Measurements from ENCODE around the gene ARSB. TPM values are rescaled to one million over a fixed set of nuclear protein-coding genes. Genes with fewer than 3 reads are reported as not detected.

Gene ARSB
- total and polyA plus RNA-seq, 2 donors (not counting 1 experiment from before 2014, with no cell fraction given) = 4.6 to 9.8 TPM

DNA sequence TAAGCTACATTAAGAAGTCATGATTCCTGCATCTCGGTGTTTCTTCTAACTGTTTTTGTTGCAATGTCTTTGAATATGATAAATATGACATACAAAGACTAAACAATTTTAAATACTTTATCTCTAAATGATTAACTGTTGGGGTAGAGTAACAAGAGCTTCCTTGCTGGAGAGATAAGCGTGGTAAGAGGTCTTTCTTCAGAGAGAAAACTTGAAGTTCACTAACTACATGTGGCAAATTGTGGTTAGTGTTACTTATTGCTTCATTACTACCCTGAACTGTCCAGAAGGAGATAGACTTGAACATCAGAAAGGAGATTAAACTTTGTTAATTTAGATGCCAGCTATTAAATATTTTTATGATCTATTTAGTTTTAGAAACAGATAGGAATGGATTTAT lies 7.0 kb upstream of the ARSB start:
- no peaks in the 10 kb centered on the region for H3K36me3 ChIP-seq (replicated peaks in 1 of 2; ENCODE audit: control extremely low read depth in 1 of 2, control insufficient read depth in 1 of 2, extremely low read depth in 1 of 2, insufficient read depth in 2 of 2, low read length in 1 of 2)
- intact Hi-C loops (cut with micrococcal nuclease) = no loop called here
- H3K27ac Mint-ChIP-seq = no peak overlapping the region
- no CpG with 5 or more reads among the region's 2 CpGs for WGBS (ENCODE audit: insufficient coverage)
- H3K79me2 ChIP-seq (ENCODE audit: control insufficient read depth, insufficient read depth, low read length) = no peaks in the 10 kb centered on the region
- H4K20me1 ChIP-seq (ENCODE audit: control insufficient read depth, insufficient read depth, low read length, poor library complexity, severe bottlenecking) = no peaks in the 10 kb centered on the region
- ChIA-PET POLR2A (no interaction called here), CTCF (no interaction called here)
- no peak for TF ChIP-seq EZH2 (IDR thresholded peaks at IDR 0.05; ENCODE audit: borderline replicate concordance, insufficient read depth, low read depth, low read length, poor library complexity, severe bottlenecking)
- TF ChIP-seq, protein P1, sequence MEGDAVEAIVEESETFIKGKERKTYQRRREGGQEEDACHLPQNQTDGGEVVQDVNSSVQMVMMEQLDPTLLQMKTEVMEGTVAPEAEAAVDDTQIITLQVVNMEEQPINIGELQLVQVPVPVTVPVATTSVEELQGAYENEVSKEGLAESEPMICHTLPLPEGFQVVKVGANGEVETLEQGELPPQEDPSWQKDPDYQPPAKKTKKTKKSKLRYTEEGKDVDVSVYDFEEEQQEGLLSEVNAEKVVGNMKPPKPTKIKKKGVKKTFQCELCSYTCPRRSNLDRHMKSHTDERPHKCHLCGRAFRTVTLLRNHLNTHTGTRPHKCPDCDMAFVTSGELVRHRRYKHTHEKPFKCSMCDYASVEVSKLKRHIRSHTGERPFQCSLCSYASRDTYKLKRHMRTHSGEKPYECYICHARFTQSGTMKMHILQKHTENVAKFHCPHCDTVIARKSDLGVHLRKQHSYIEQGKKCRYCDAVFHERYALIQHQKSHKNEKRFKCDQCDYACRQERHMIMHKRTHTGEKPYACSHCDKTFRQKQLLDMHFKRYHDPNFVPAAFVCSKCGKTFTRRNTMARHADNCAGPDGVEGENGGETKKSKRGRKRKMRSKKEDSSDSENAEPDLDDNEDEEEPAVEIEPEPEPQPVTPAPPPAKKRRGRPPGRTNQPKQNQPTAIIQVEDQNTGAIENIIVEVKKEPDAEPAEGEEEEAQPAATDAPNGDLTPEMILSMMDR (IDR thresholded peaks at IDR 0.05) = no peak
- H3K9me3 Mint-ChIP-seq (ENCODE audit: insufficient read depth) = no peaks in the 10 kb centered on the region
- H3K4me2 ChIP-seq (replicated peaks; ENCODE audit: low read depth, low read length, poor library complexity, severe bottlenecking) = no peak overlapping the region
- H3K4me1 Mint-ChIP-seq = no peaks in the 10 kb centered on the region
- no peak overlapping the region for H3K27ac ChIP-seq (ENCODE audit: low read length in 2 of 2)
- H3K4me1 ChIP-seq (ENCODE audit: control insufficient read depth in 2 of 2, insufficient read depth in 2 of 2, low read length in 2 of 2) = no peaks in the 10 kb centered on the region
- ATAC-seq (ENCODE audit: low read depth) (no peak), DNase-seq (no peak)
- H3K4me3 ChIP-seq (ENCODE audit: control extremely low read depth in 1 of 5, extremely low read depth in 1 of 5, insufficient read depth in 1 of 5, low read depth in 2 of 5, low read length in 4 of 5) = no peak overlapping the region
- no peak overlapping the region for H3K4me3 Mint-ChIP-seq
- no peak overlapping the region for H2AFZ ChIP-seq (ENCODE audit: insufficient read depth, low read depth, low read length, poor library complexity, severe bottlenecking)
- no peaks in the 10 kb centered on the region for H3K9me3 ChIP-seq (ENCODE audit: control extremely low read depth in 1 of 3, control insufficient read depth in 2 of 3, insufficient read depth in 1 of 3, low read length in 2 of 3)
- no peaks in the 10 kb centered on the region for H3K27me3 ChIP-seq (replicated peaks in 1 of 4; ENCODE audit: control extremely low read depth in 1 of 4, control insufficient read depth in 3 of 4, insufficient read depth in 4 of 4, low read length in 3 of 4)
- no peak overlapping the region for H3K9ac ChIP-seq (ENCODE audit: low read length)
- no peaks in the 10 kb centered on the region for H3K27me3 Mint-ChIP-seq

DNA sequence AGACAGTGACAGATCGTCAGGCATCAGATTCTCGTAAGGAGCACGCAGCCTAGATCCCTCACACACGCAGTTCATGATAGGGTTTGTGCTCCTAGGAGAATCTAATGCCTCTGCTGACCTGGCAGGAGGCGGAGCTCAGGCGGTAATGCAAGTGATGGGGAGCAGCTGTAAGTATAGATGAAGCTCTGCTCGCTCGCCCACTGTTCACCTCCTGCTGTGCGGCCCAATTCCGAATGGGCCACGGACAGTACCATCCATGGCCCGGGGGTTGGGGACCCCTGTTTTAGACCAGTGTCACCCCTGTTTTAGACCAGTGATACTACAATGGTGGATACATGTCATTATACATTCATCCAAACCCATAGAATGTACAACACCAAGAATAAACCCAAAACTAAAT lies 4.0 kb upstream of the ARSB start:
- WGBS (ENCODE audit: insufficient coverage) = 98% methylated on average over 12 of the region's 12 CpGs
- TF ChIP-seq, protein P1 (IDR thresholded peaks at IDR 0.05) = no peak
- no peak for TF ChIP-seq EZH2 (IDR thresholded peaks at IDR 0.05; ENCODE audit: borderline replicate concordance, insufficient read depth, low read depth, low read length, poor library complexity, severe bottlenecking)
- Histone ChIP-seq H4K20me1 (ENCODE audit: control insufficient read depth, insufficient read depth, low read length, poor library complexity, severe bottlenecking) (no peaks in the 10 kb centered on the region), H3K9ac (ENCODE audit: low read length) (no peak overlapping the region), H2AFZ (ENCODE audit: insufficient read depth, low read depth, low read length, poor library complexity, severe bottlenecking) (no peak overlapping the region), H3K27me3 (replicated peaks in 1 of 4; ENCODE audit: control extremely low read depth in 1 of 4, control insufficient read depth in 3 of 4, insufficient read depth in 4 of 4, low read length in 3 of 4) (no peaks in the 10 kb centered on the region), H3K9me3 (ENCODE audit: control extremely low read depth in 1 of 3, control insufficient read depth in 2 of 3, insufficient read depth in 1 of 3, low read length in 2 of 3) (no peaks in the 10 kb centered on the region), H3K4me1 (ENCODE audit: control insufficient read depth in 2 of 2, insufficient read depth in 2 of 2, low read length in 2 of 2) (peaks cover 9 to 10% of the 10 kb centered on the region in 2 donors), H3K27ac (ENCODE audit: low read length in 2 of 2) (no peak overlapping the region), H3K79me2 (ENCODE audit: control insufficient read depth, insufficient read depth, low read length) (no peaks in the 10 kb centered on the region), H3K4me2 (replicated peaks; ENCODE audit: low read depth, low read length, poor library complexity, severe bottlenecking) (no peak overlapping the region), H3K36me3 (replicated peaks in 1 of 2; ENCODE audit: control extremely low read depth in 1 of 2, control insufficient read depth in 1 of 2, extremely low read depth in 1 of 2, insufficient read depth in 2 of 2, low read length in 1 of 2) (no peaks in the 10 kb centered on the region), H3K4me3 (ENCODE audit: control extremely low read depth in 1 of 5, extremely low read depth in 1 of 5, insufficient read depth in 1 of 5, low read depth in 2 of 5, low read length in 4 of 5) (no peak overlapping the region)
- Mint-ChIP-seq H3K9me3 (ENCODE audit: insufficient read depth) (no peaks in the 10 kb centered on the region), H3K4me1 (peaks cover 14% of the 10 kb centered on the region), H3K27ac (no peak overlapping the region), H3K4me3 (no peak overlapping the region), H3K27me3 (no peaks in the 10 kb centered on the region)
- ChIA-PET CTCF (no interaction called here), POLR2A (no interaction called here)
- no peak for DNase-seq
- ATAC-seq (ENCODE audit: low read depth) = no peak
- intact Hi-C loops (cut with micrococcal nuclease) = loop anchor here (5.0 to 10.0 kb wide), 7 partner anchors 224 to 1954 kb away; partner anchors contain the start of genes AGGF1, MTX3, SERINC5 and TBCA
